Activated CD8-positive, alpha-beta memory T cell treated with anti-CD3 and anti-CD28 coated beads, Interleukin-2, amount 10 ng/mL, durations not matched to agents 7 days and 5 days (primary cell): ENCODE data around the gene CUTA. TPM values are rescaled to one million over a fixed set of nuclear protein-coding genes. Genes with fewer than 3 reads are reported as not detected.

Source experiments
- ATAC-seq: fragments of 150-1000 bp; cut with Tn5 transposase; one replicate; pipeline ENCODE4 v1.10.0; 2021; ENCODE audit warnings: moderate library complexity
- CTCF ChIA-PET: fragments of 350-600 bp; sonication (Branson Sonifier 250); formaldehyde crosslinking; loops from one replicate; lab custom pipeline; 2021; ENCODE audit warnings: antibody characterized with exemption; lab: Charles Lee
- DNase-seq: peaks from one replicate; pipeline ENCODE4 v3.0.0-alpha.2; 2020
- H3K27ac Mint-ChIP-seq: one replicate; pipeline ENCODE4 v1.8.0; 2021; ENCODE audit warnings: mild to moderate bottlenecking, mixed read lengths
- H3K27me3 Mint-ChIP-seq: one replicate; pipeline ENCODE4 v1.8.0; 2021; ENCODE audit warnings: mixed read lengths
- H3K36me3 Mint-ChIP-seq: one replicate; pipeline ENCODE4 v1.8.0; 2021; ENCODE audit warnings: mild to moderate bottlenecking, mixed read lengths
- H3K4me1 Mint-ChIP-seq: one replicate; pipeline ENCODE4 v1.8.0; 2021; ENCODE audit warnings: mixed read lengths
- H3K4me3 Mint-ChIP-seq: one replicate; pipeline ENCODE4 v1.8.0; 2021; ENCODE audit warnings: mild to moderate bottlenecking, moderate library complexity, mixed read lengths
- H3K9me3 Mint-ChIP-seq: one replicate; pipeline ENCODE4 v1.8.0; 2022; ENCODE audit warnings: low read depth, mixed read lengths
- total RNA-seq, 2 experiments: library from RNA; stranded (reverse); gene quantifications; one replicate each; pipeline ENCODE4 v1.2.3, GENCODE V29; 2021

Gene CUTA
- total RNA-seq, 2 experiments from 2014 or later = 196 to 197 TPM

- H3K4me1 Mint-ChIP-seq = peaks cover 47% of the 10 kb centered on the region
- ATAC-seq (no peak), DNase-seq (no peak)
- no peaks in the 10 kb centered on the region for H3K9me3 Mint-ChIP-seq
- no peaks in the 10 kb centered on the region for H3K27me3 Mint-ChIP-seq
- CTCF ChIA-PET = no interaction called here
- peak overlapping the region; percentile 28 for H3K27ac Mint-ChIP-seq
- peaks cover 13% of the 10 kb centered on the region for H3K36me3 Mint-ChIP-seq
- H3K4me3 Mint-ChIP-seq = no peak overlapping the region
Observed at GRCh38 chr6:33433001-33433543, 15.2 kb upstream of the CUTA start.

DNA sequence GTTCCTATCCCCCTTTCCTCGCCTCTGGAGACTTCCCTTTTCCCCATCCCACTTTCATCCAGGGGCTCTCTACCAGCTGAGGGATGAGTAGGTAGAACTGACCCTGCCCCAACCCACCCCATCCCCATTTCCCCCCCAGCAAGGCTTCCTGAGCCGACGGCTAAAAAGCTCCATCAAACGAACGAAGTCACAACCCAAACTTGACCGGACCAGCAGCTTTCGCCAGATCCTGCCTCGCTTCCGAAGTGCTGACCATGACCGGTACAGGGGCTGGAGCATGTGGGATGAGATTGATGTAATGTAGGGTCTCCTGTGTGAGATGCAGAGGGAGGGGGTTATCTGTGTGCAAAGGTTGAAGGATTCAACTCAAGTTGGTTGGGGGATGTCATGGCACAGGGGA lies 14.6 kb upstream of the CUTA start:
- peak overlapping the region; percentile 28 for H3K27ac Mint-ChIP-seq
- no peaks in the 10 kb centered on the region for H3K27me3 Mint-ChIP-seq
- no peak for DNase-seq
- H3K9me3 Mint-ChIP-seq = no peaks in the 10 kb centered on the region
- CTCF ChIA-PET = no interaction called here
- peaks cover 48% of the 10 kb centered on the region for H3K4me1 Mint-ChIP-seq
- no peak overlapping the region for H3K4me3 Mint-ChIP-seq
- peaks cover 12% of the 10 kb centered on the region for H3K36me3 Mint-ChIP-seq
- no peak for ATAC-seq

DNA sequence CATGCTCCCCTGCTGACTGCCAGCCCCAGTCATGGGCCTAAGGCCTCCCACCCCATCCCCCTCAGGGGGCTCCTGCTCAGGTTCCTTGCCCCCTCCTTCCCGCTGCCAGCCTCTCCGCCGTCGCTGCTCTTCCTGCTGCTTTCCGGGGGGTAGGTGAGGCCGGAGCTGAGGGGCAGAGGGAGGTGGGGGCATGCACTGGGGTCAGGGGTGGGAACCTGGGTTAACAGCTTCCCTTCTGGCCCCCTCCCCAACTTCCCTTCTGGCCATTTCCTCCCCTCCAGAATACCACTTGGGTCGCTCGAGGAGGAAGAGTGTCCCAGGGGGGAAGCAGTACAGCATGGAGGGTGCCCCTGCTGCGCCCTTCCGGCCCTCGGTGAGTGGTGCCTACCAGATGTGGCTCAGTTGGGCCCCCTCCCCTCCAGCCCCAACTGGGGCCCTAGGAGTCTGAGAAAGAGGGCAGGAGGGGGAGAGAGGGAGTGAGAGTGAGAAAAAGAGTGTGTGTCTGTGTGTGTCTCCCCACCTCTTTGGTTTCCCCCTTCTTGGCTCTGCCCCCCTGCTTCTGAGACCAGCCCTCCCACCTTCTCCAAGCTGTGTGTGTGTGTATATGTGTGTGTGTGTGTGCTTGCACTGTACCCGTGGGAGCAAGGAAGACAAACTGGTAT lies 14.1 kb upstream of the CUTA start:
- H3K4me3 Mint-ChIP-seq = peak overlapping the region; percentile 32
- peaks cover 53% of the 10 kb centered on the region for H3K4me1 Mint-ChIP-seq
- no peaks in the 10 kb centered on the region for H3K27me3 Mint-ChIP-seq
- ATAC-seq = no peak
- H3K36me3 Mint-ChIP-seq = peaks cover 9% of the 10 kb centered on the region
- CTCF ChIA-PET = interaction anchor here (0.6 to 1.3 kb wide), 2 partner anchors 86 to 154 kb away, joined by 3 to 4 read pairs; no protein-coding TSS in a partner anchor
- DNase-seq = no peak
- H3K27ac Mint-ChIP-seq = no peak overlapping the region
- H3K9me3 Mint-ChIP-seq = no peaks in the 10 kb centered on the region

GRCh38 chr6:33430991-33431879 lies 13.3 kb upstream of the CUTA start:
- CTCF ChIA-PET = interaction anchor here (0.5 to 3.5 kb wide), 16 partner anchors 11 to 1920 kb away, joined by 3 to 27 read pairs (median 4); partner anchors contain the start of genes B3GALT4, BAK1, CUTA and RPS18
- Mint-ChIP-seq H3K4me1 (peaks cover 57% of the 10 kb centered on the region), H3K4me3 (peak overlapping the region; percentile 79), H3K9me3 (no peaks in the 10 kb centered on the region), H3K27ac (peak overlapping the region; percentile 83), H3K36me3 (peaks cover 4% of the 10 kb centered on the region), H3K27me3 (no peaks in the 10 kb centered on the region)
- DNase-seq (peak; percentile 94), ATAC-seq (peak; percentile 73)

- DNase-seq = no peak
- Mint-ChIP-seq H3K27ac (peak overlapping the region; percentile 83), H3K36me3 (peaks cover 2% of the 10 kb centered on the region), H3K9me3 (no peaks in the 10 kb centered on the region), H3K4me1 (peaks cover 61% of the 10 kb centered on the region), H3K4me3 (peak overlapping the region; percentile 79), H3K27me3 (no peaks in the 10 kb centered on the region)
- ATAC-seq = no peak
- CTCF ChIA-PET = interaction anchor here (0.7 to 3.5 kb wide), 14 partner anchors 12 to 1179 kb away, joined by 3 to 27 read pairs (median 4); partner anchors contain the start of genes B3GALT4, BAK1, CUTA and SYNGAP1
Observed at GRCh38 chr6:33430334-33430733, 12.4 kb upstream of the CUTA start.

- ATAC-seq (no peak), DNase-seq (no peak)
- Mint-ChIP-seq H3K4me1 (peaks cover 67% of the 10 kb centered on the region), H3K9me3 (no peaks in the 10 kb centered on the region), H3K36me3 (no peaks in the 10 kb centered on the region), H3K27me3 (no peaks in the 10 kb centered on the region), H3K27ac (peak overlapping the region; percentile 83), H3K4me3 (peak overlapping the region; percentile 79)
- CTCF ChIA-PET = interaction anchor here (0.7 to 3.5 kb wide), 5 partner anchors 11 to 156 kb away, joined by 3 to 27 read pairs (median 6); partner anchors contain the start of genes CUTA, SYNGAP1 and ZBTB9
Observed at GRCh38 chr6:33429750-33430052, 11.8 kb upstream of the CUTA start.

GRCh38 chr6:33428966-33429749 lies 11.3 kb upstream of the CUTA start:
- no peaks in the 10 kb centered on the region for H3K27me3 Mint-ChIP-seq
- H3K36me3 Mint-ChIP-seq = no peaks in the 10 kb centered on the region
- no peak for ATAC-seq
- DNase-seq = no peak
- H3K27ac Mint-ChIP-seq = peak overlapping the region; percentile 83
- peak overlapping the region; percentile 79 for H3K4me3 Mint-ChIP-seq
- H3K9me3 Mint-ChIP-seq = no peaks in the 10 kb centered on the region
- CTCF ChIA-PET = interaction anchor here (0.7 to 3.5 kb wide), 5 partner anchors 11 to 156 kb away, joined by 3 to 27 read pairs (median 5); partner anchors contain the start of genes CUTA, KIFC1, SYNGAP1 and ZBTB9
- peaks cover 73% of the 10 kb centered on the region for H3K4me1 Mint-ChIP-seq

DNA sequence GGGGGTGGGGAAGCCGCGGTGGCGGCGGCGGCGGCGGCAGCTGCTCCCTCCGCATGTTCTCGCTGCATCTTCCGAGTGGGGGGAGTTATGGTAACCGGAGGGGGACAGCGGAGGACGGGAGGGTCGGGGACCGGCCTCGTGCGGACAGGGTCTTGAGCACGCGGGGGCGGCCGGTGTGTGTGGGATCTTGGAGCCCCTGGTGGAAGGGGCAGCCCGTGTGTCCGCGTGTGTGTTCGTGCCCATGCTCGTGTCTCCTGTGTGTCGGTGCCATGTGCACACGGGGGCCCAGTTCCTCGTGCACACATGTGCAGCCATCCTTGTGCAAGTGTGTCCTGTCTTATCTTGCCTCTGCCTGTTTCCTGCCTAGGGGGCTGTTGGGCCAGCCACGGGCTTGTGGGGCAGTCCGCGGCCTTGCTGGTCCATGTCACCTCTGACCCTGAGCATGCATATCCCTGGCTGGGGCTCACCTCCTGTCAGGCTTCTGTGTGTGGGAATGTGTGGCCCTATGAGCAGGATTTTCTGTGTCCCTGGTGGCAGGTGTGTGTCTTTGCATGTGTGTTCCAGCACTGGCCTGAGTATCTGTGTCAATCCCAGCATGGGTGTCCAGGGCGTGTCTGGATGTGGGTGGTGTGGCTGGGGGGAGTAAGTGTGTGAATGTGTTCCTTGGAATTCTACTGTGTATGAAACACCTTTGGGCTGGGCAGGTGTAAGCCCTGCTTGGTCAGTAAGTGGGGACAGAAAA lies 10.5 kb upstream of the CUTA start:
- CTCF ChIA-PET = interaction anchor here (0.7 to 3.5 kb wide), 4 partner anchors 10 to 38 kb away, joined by 3 to 27 read pairs (median 6); partner anchors contain the start of genes CUTA, KIFC1, SYNGAP1 and ZBTB9
- DNase-seq (peak; percentile 66), ATAC-seq (peak; percentile 17)
- Mint-ChIP-seq H3K27ac (peak overlapping the region; percentile 83), H3K4me1 (peaks cover 76% of the 10 kb centered on the region), H3K9me3 (no peaks in the 10 kb centered on the region), H3K36me3 (peaks cover 2% of the 10 kb centered on the region), H3K27me3 (no peaks in the 10 kb centered on the region), H3K4me3 (peak overlapping the region; percentile 79)

DNA sequence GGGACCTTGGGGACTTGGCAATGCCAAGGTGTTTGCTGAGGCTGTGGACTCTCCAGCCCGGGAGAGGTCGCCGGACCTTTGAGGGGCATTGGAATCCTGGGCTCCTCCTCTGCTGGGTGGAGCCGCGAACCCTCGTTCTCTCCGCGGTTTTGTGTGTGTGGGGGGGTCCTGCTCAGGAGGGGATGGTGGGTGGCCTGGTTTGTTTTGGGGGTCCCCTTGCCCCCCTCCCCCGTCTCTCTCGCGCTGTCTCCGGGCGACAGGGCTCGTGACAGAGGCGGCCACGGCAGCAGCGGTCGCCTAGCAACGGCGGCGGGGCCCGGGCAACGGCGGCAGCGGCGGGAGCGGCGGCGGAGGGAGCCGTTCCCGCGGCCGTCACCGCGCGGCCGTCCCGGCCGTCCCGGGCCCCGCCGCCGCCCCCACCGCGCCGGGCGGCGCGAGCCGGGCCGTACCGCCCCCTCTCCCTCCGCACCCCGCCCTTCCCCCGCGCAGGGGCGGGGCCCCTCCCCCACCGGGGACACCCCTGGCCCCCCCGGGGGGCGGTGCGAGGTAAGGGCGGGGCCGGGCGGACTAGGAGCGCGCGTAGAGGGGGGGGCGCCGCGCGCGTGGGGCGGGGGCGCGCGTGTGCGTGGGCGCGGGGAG lies 9.8 kb upstream of the CUTA start:
- H3K4me3 Mint-ChIP-seq = peak overlapping the region; percentile 84
- ATAC-seq = peak; percentile 5
- no peaks in the 10 kb centered on the region for H3K27me3 Mint-ChIP-seq
- H3K4me1 Mint-ChIP-seq = peaks cover 71% of the 10 kb centered on the region
- CTCF ChIA-PET = no interaction called here
- H3K9me3 Mint-ChIP-seq = no peaks in the 10 kb centered on the region
- peak; percentile 73 for DNase-seq
- peak overlapping the region; percentile 86 for H3K27ac Mint-ChIP-seq
- peaks cover 2% of the 10 kb centered on the region for H3K36me3 Mint-ChIP-seq

DNA sequence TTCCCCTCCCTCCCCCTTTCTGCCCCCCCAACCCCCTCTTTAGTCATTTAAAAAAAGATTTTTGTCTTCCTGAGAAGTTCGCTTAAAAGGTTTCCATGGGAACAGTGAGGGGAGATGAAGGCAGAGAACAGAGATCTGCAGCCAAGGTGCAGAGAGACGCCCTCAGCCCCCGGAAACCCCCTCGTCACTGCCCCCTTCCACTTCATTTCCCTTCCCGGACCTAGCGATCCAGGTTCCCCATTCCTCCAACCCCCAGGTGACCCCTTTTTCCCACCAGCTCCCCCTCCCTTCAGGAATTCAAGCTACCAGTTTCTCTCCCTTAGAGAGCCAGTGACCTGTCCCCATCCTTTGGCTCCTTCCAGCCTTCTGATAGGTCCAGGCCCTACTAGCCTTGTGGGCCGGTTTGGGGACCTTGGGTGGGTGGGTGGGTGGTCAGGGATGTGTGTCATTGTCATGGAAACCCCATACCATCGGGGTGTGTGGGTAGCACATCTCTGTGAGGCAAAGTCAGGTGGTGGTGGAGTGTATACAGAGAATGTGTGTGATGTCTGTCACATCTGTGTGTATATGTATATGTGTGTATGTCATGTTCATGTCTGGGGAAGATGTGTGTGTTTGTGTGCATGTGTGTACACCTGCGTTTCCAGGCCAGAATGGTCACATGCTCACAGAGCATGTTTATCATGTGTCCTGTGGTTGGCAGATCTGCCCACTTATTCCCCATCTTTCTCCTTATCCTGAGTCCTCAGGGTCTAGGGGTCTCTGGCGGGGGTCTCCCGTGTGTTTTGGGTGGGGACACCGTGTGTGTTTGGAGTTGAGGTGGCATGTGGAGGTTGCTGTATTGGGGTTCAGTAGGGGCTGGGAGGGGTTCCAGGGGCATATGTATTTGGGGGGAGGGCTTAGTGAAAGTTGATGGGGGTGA lies 8.9 kb upstream of the CUTA start:
- Mint-ChIP-seq H3K9me3 (no peaks in the 10 kb centered on the region), H3K27me3 (peaks cover 7% of the 10 kb centered on the region), H3K4me3 (peak overlapping the region; percentile 84), H3K36me3 (peaks cover 2% of the 10 kb centered on the region), H3K27ac (peak overlapping the region; percentile 86), H3K4me1 (peaks cover 64% of the 10 kb centered on the region)
- CTCF ChIA-PET = interaction anchor here (0.6 to 2.3 kb wide), 20 partner anchors 10 to 194 kb away, joined by 3 to 18 read pairs (median 4); partner anchors contain the start of genes B3GALT4, BAK1, ITPR3 and TAPBP
- DNase-seq = peak; percentile 47
- ATAC-seq = peak; percentile 4
